SH-SY5Y (cell line): Measurements from ENCODE around the gene STT3B.

ENCODE experiments used
- GATA2 ChIP-seq: IDR thresholded peaks from 2 replicates; pipeline ENCODE4 v1.6.1; 2011; ENCODE audit warnings: mild to moderate bottlenecking, low read depth, low read length
- GATA3 ChIP-seq: IDR thresholded peaks from 2 replicates; pipeline ENCODE4 v1.6.1; 2011; ENCODE audit warnings: low read depth, mild to moderate bottlenecking, low read length, moderate library complexity

GRCh38 chr3:31680072-31680870 is 147.5 kb downstream of the STT3B start:
- TF ChIP-seq GATA3 = no peak
- no peak for TF ChIP-seq GATA2
